Gastroesophageal sphincter (tissue), 4 donors: Measurements from ENCODE around the gene PFKL. TPM values are rescaled to one million over a fixed set of nuclear protein-coding genes. Genes with fewer than 3 reads are reported as not detected.

Experiments used
- ATAC-seq: fragments of 150-250 bp; one replicate; pipeline ENCODE4 v1.9.1; 2016; ENCODE audit warnings: mild to moderate bottlenecking, moderate library complexity
- H3K27ac ChIP-seq, 4 donors: fragments of 200-600 bp; sonication (generic) in 3 of 4; 1 replicate in 3 of 4; 2 replicates in 1 of 4; pipeline ENCODE4 v1.5.1; 2016 to 2019
- H3K27me3 ChIP-seq: fragments of 200-600 bp; sonication (generic); one replicate; pipeline ENCODE4 v1.5.1; 2019
- H3K36me3 ChIP-seq, 2 donors: fragments of 200-600 bp; sonication (generic); one replicate each; pipeline ENCODE4 v1.5.1; 2019; ENCODE audit warnings: control low read depth in 1 of 2
- H3K4me1 ChIP-seq, 3 donors: fragments of 200-600 bp; sonication (generic); 1 replicate in 2 of 3; 2 replicates in 1 of 3; pipeline ENCODE4 v1.5.1; 2016 to 2019; ENCODE audit warnings: control low read depth in 2 of 3
- H3K4me3 ChIP-seq, 2 donors: fragments of 200-600 bp; sonication (generic); one replicate each; pipeline ENCODE4 v1.5.1; 2019; ENCODE audit warnings: mild to moderate bottlenecking in 1 of 2, moderate library complexity in 1 of 2
- H3K9me3 ChIP-seq, 3 donors: fragments of 200-600 bp; sonication (generic); one replicate each; pipeline ENCODE4 v1.5.1; 2017 to 2019; ENCODE audit warnings: control low read depth in 2 of 3
- CTCF ChIP-seq, 4 experiments: fragments of 200-600 bp in 2 of 4; fragments of 450-650 bp in 2 of 4; sonication (generic) in 1 of 4; IDR thresholded peaks; one replicate each; pipeline ENCODE4 v1.5.1; 2017 to 2019; ENCODE audit warnings: antibody characterized with exemption in 4 of 4, mild to moderate bottlenecking in 2 of 4, moderate library complexity in 2 of 4
- EP300 ChIP-seq: sonication (generic); formaldehyde crosslinking; IDR thresholded peaks from one replicate; pipeline ENCODE4 v1.6.1; 2017; ENCODE audit warnings: antibody characterized with exemption, mild to moderate bottlenecking
- POLR2A ChIP-seq, 2 donors: fragments of 450-650 bp; IDR thresholded peaks; one replicate each; pipeline ENCODE4 v1.6.1; 2017; ENCODE audit warnings: antibody characterized with exemption in 2 of 2, mild to moderate bottlenecking in 2 of 2, moderate library complexity in 1 of 2
- POLR2AphosphoS5 ChIP-seq: sonication (generic); formaldehyde crosslinking; IDR thresholded peaks from one replicate; pipeline ENCODE4 v1.6.1; 2017; ENCODE audit warnings: antibody characterized with exemption
- WGBS, 2 donors: methylation state at CpG; one replicate each; pipeline ENCODE4 v1.1.5; 2018; ENCODE audit warnings: low coverage in 1 of 2; 5-methylcytosine and 5-hydroxymethylcytosine counted together
- total RNA-seq, 4 donors: library from RNA; depleted of rRNA; stranded (reverse); fragments of >200 nt; gene quantifications; one replicate each; pipeline ENCODE4 v1.1.0, GENCODE V29; 2016

The PFKL gene
- total RNA-seq, 4 donors from 2014 or later = 57.7 to 103 (median 72.1) TPM

GRCh38 chr21:44292812-44293195 is 7.0 kb upstream of the PFKL start:
- no peak overlapping the region for H3K4me3 ChIP-seq
- H3K27me3 ChIP-seq = peaks cover 73% of the 10 kb centered on the region
- no peak overlapping the region for H3K27ac ChIP-seq
- H3K9me3 ChIP-seq = no peaks in the 10 kb centered on the region
- peaks cover 0 to 24% (median 8%) of the 10 kb centered on the region in 3 donors for H3K4me1 ChIP-seq
- no CpG with 5 or more reads among the region's 15 CpGs for WGBS, 2 donors
- TF ChIP-seq POLR2AphosphoS5 = no peak
- TF ChIP-seq POLR2A (IDR thresholded peaks at IDR 0.05) = no peak
- no peak for TF ChIP-seq EP300
- no peak for TF ChIP-seq CTCF (IDR thresholded peaks at IDR 0.05)
- no peak for ATAC-seq
- no peaks in the 10 kb centered on the region for H3K36me3 ChIP-seq

- H3K4me1 ChIP-seq = peaks cover 0 to 30% (median 8%) of the 10 kb centered on the region in 3 donors
- TF ChIP-seq POLR2A (IDR thresholded peaks at IDR 0.05) = no peak
- no peak for TF ChIP-seq POLR2AphosphoS5
- TF ChIP-seq CTCF (IDR thresholded peaks at IDR 0.05) = no peak
- TF ChIP-seq EP300 = no peak
- H3K27ac ChIP-seq = no peak overlapping the region
- H3K4me3 ChIP-seq = no peak overlapping the region
- no peak for ATAC-seq
- peaks cover 64% of the 10 kb centered on the region for H3K27me3 ChIP-seq
- no peaks in the 10 kb centered on the region for H3K36me3 ChIP-seq
- 69 to 93% methylated on average over 3 to 5 of the region's 33 CpGs for WGBS, 2 donors
- H3K9me3 ChIP-seq = no peaks in the 10 kb centered on the region
Observed at GRCh38 chr21:44293551-44294231, 6.2 kb upstream of the PFKL start.

- H3K4me1 ChIP-seq = peaks cover 0 to 39% (median 8%) of the 10 kb centered on the region in 3 donors
- peaks cover 55% of the 10 kb centered on the region for H3K27me3 ChIP-seq
- H3K9me3 ChIP-seq = no peaks in the 10 kb centered on the region
- TF ChIP-seq EP300 (no peak), CTCF (IDR thresholded peaks at IDR 0.05) (no peak), POLR2A (IDR thresholded peaks at IDR 0.05) (no peak), POLR2AphosphoS5 (no peak)
- H3K4me3 ChIP-seq = no peak overlapping the region
- ATAC-seq = peak; percentile 20
- H3K27ac ChIP-seq = no peak overlapping the region
- 63% methylated on average over 2 of the region's 26 CpGs; no CpG with 5 or more reads in 1 of the 2 donors for WGBS, 2 donors
- H3K36me3 ChIP-seq = no peaks in the 10 kb centered on the region
Observed at GRCh38 chr21:44294391-44295162, 5.3 kb upstream of the PFKL start.

GRCh38 chr21:44295163-44295573 is 4.7 kb upstream of the PFKL start:
- ATAC-seq = no peak
- Histone ChIP-seq H3K27ac (no peak overlapping the region), H3K4me3 (no peak overlapping the region), H3K36me3 (no peaks in the 10 kb centered on the region), H3K9me3 (no peaks in the 10 kb centered on the region), H3K4me1 (peaks cover 0 to 39% (median 8%) of the 10 kb centered on the region in 3 donors), H3K27me3 (peaks cover 51% of the 10 kb centered on the region)
- 33% methylated on average over 1 of the region's 14 CpGs; no CpG with 5 or more reads in 1 of the 2 donors for WGBS, 2 donors
- no peak for TF ChIP-seq POLR2AphosphoS5
- no peak for TF ChIP-seq EP300
- no peak for TF ChIP-seq POLR2A (IDR thresholded peaks at IDR 0.05)
- TF ChIP-seq CTCF (IDR thresholded peaks at IDR 0.05) = no peak
